Fibroblast of mammary gland (primary cell): ENCODE measurements around the gene SV2A.
A peak's percentile ranks its signal among the peaks of the same experiment; 100 is the strongest.
"Not testable (repeated sequence)": the region's sequence is repeated elsewhere in the genome, so short reads cannot be mapped to it uniquely, and the experiment has no call there.

Source experiments
- DNase-seq: peaks from one replicate; pipeline ENCODE4 v3.0.0-alpha.2; 2010; ENCODE audit warnings: low read depth
- H3K4me3 ChIP-seq: 2 replicates; pipeline ENCODE4 v1.5.1; 2011; ENCODE audit warnings: low read depth, mild to moderate bottlenecking, low read length, moderate library complexity; ENCODE audit not compliant: control insufficient read depth
- CTCF ChIP-seq: conservative IDR thresholded peaks from 2 replicates; pipeline ENCODE4 v1.5.1; 2011; ENCODE audit warnings: low read depth, low read length, inconsistent platforms; ENCODE audit not compliant: control insufficient read depth, insufficient read depth

Gene SV2A

GRCh38 chr1:149886396-149887195 is 31.0 kb downstream of the SV2A start:
- DNase-seq, result peak; percentile 100
- H3K4me3 ChIP-seq, result peak overlapping the region; percentile 82
- TF ChIP-seq CTCF, result no peak

- not testable (repeated sequence) for DNase-seq
Measured at GRCh38 chr1:149886121-149886395, 31.6 kb downstream of the SV2A start.

GRCh38 chr1:149885339-149886120 is 32.1 kb downstream of the SV2A start:
- H3K4me3 ChIP-seq, result peak overlapping the region; percentile 82
- peak; percentile 82 for DNase-seq
- TF ChIP-seq CTCF, result no peak

More at GRCh38 chr1:149886121-149886395, 31.6 kb downstream of the SV2A start:
- H3K4me3 ChIP-seq, result peak overlapping the region; percentile 82

- peak; percentile 45 for DNase-seq
Measured at GRCh38 chr1:149884433-149885338, 33.0 kb downstream of the SV2A start.

GRCh38 chr1:149883598-149884247 is 33.9 kb downstream of the SV2A start:
- no peak for DNase-seq
- TF ChIP-seq CTCF, result no peak
- H3K4me3 ChIP-seq, result no peak overlapping the region

More at GRCh38 chr1:149884433-149885338, 33.0 kb downstream of the SV2A start:
- peak overlapping the region; percentile 82 for H3K4me3 ChIP-seq
- TF ChIP-seq CTCF, result no peak

- no peak for TF ChIP-seq CTCF
Measured at GRCh38 chr1:149881876-149882275, 35.8 kb downstream of the SV2A start.

GRCh38 chr1:149879556-149879955 is 38.1 kb downstream of the SV2A start:
- no peak for DNase-seq
- TF ChIP-seq CTCF, result no peak
- H3K4me3 ChIP-seq, result no peak overlapping the region

More at GRCh38 chr1:149881876-149882275, 35.8 kb downstream of the SV2A start:
- no peak for DNase-seq
- no peak overlapping the region for H3K4me3 ChIP-seq
